HepG2 (cell line): ENCODE results near the gene ZNF544. TPM values are rescaled to one million over a fixed set of nuclear protein-coding genes. Genes with fewer than 3 reads are reported as not detected.
A peak's percentile ranks its signal among the peaks of the same experiment; 100 is the strongest.

Experiments used
- ARNT2 ChIP-seq: sonication (generic); formaldehyde crosslinking; IDR thresholded peaks from 2 replicates; pipeline ENCODE4 v1.8.0; 2022; ENCODE audit warnings: mild to moderate bottlenecking, low read depth, missing genetic modification reagents, moderate library complexity
- ATF7-NPFF ChIP-seq: sonication (generic); formaldehyde crosslinking; IDR thresholded peaks from 2 replicates; pipeline ENCODE4 v1.8.1; 2023; ENCODE audit warnings: mild to moderate bottlenecking, low read depth, missing genetic modification reagents, moderate library complexity
- CTCF ChIP-seq: sonication (generic); formaldehyde crosslinking; IDR thresholded peaks from 2 replicates; pipeline ENCODE4 v1.5.0; 2020; ENCODE audit warnings: mild to moderate bottlenecking, missing genetic modification reagents, moderate library complexity
- ETV5 ChIP-seq: IDR thresholded peaks from 2 replicates; pipeline ENCODE4 v1.6.1; 2018; ENCODE audit warnings: missing biosample characterization, missing genetic modification reagents, inconsistent platforms, borderline replicate concordance
- FLYWCH1 ChIP-seq: sonication (generic); formaldehyde crosslinking; IDR thresholded peaks from 2 replicates; pipeline ENCODE4 v1.8.1; 2023; ENCODE audit warnings: mild to moderate bottlenecking, missing genetic modification reagents
- FOXA1 ChIP-seq, 2 experiments: fragments of 450-650 bp in 1 of 2; sonication (generic) in 1 of 2; formaldehyde crosslinking in 1 of 2; IDR thresholded peaks; 2 replicates each; pipeline versions ENCODE4 v1.4.0 to v1.6.1; 2016 to 2020; ENCODE audit warnings: missing genetic modification reagents in 1 of 2
- HOMEZ ChIP-seq: IDR thresholded peaks from 2 replicates; pipeline ENCODE4 v1.6.1; 2016; ENCODE audit warnings: low read depth
- MXD3 ChIP-seq: IDR thresholded peaks from 2 replicates; pipeline ENCODE4 v1.6.1; 2016; ENCODE audit warnings: mild to moderate bottlenecking, missing biosample characterization, missing genetic modification reagents
- RAD21 ChIP-seq: fragments of 450-650 bp; formaldehyde crosslinking; IDR thresholded peaks from 2 replicates; pipeline ENCODE4 v1.5.0; 2020; ENCODE audit warnings: mild to moderate bottlenecking
- RXRB ChIP-seq: IDR thresholded peaks from 2 replicates; pipeline ENCODE4 v1.6.1; 2016; ENCODE audit warnings: borderline replicate concordance, missing genetic modification reagents, missing compliant biosample characterization
- SMC3 ChIP-seq: IDR thresholded peaks from 2 replicates; pipeline ENCODE4 v1.6.1; 2011; ENCODE audit warnings: low read length, improper control_type of control experiment
- ZMYM4 ChIP-seq: sonication (generic); formaldehyde crosslinking; IDR thresholded peaks from 2 replicates; pipeline ENCODE4 v1.8.1; 2023; ENCODE audit warnings: mild to moderate bottlenecking, missing genetic modification reagents
- ZNF282 ChIP-seq: fragments of 450-650 bp; IDR thresholded peaks from 2 replicates; pipeline ENCODE4 v1.6.1; 2018; ENCODE audit not compliant: partially characterized antibody
- ZNF296 ChIP-seq: sonication (generic); formaldehyde crosslinking; conservative IDR thresholded peaks from 2 replicates; pipeline ENCODE4 v1.5.0; 2020; ENCODE audit warnings: mild to moderate bottlenecking, missing genetic modification reagents
- ZNF414 ChIP-seq: sonication (generic); formaldehyde crosslinking; IDR thresholded peaks from 2 replicates; pipeline ENCODE4 v1.5.0; 2020; ENCODE audit warnings: missing genetic modification reagents
- ZNF44 ChIP-seq: sonication (generic); formaldehyde crosslinking; IDR thresholded peaks from 2 replicates; pipeline ENCODE4 v1.5.1; 2020; ENCODE audit warnings: mild to moderate bottlenecking, missing genetic modification reagents
- ZNF564 ChIP-seq: sonication (generic); formaldehyde crosslinking; IDR thresholded peaks from 2 replicates; pipeline ENCODE4 v1.8.1; 2023; ENCODE audit warnings: mild to moderate bottlenecking, missing genetic modification reagents
- ZNF691 ChIP-seq: sonication (generic); formaldehyde crosslinking; IDR thresholded peaks from 2 replicates; pipeline ENCODE4 v1.4.0; 2020; ENCODE audit warnings: missing genetic modification reagents, low read depth, mild to moderate bottlenecking, borderline replicate concordance
- ZNF800 ChIP-seq: sonication (generic); formaldehyde crosslinking; IDR thresholded peaks from 2 replicates; pipeline ENCODE4 v1.4.0; 2020; ENCODE audit warnings: missing genetic modification reagents
- ZNF816 ChIP-seq: sonication (generic); formaldehyde crosslinking; IDR thresholded peaks from 2 replicates; pipeline ENCODE4 v1.8.0; 2022; ENCODE audit warnings: missing genetic modification reagents, mild to moderate bottlenecking, borderline replicate concordance
- polyA plus RNA-seq, 8 experiments: library from polyadenylated mRNA; depleted of rRNA in 3 of 8; stranded (reverse) in 7 of 8; unstranded in 1 of 8; fragments of >200 nt; fragmentation: Illumina TruSeq in 4 of 8; extraction: Trizol in 4 of 8; gene quantifications; 2 replicates each; pipeline versions ENCODE4 v1.2.1 to v1.2.3, GENCODE V29; 2011 to 2016; ENCODE audit warnings: low read depth in 4 of 8, missing spikeins in 1 of 8, mixed read lengths in 1 of 8; ENCODE audit not compliant: insufficient read depth in 1 of 8
- total RNA-seq, 5 experiments: library from RNA; depleted of rRNA; stranded (reverse); fragments of >200 nt; fragmentation: Illumina TruSeq; extraction: Trizol; gene quantifications; 2 replicates each; pipeline ENCODE4 v1.2.3, GENCODE V29; 2016; ENCODE audit warnings: low read depth in 1 of 5
- TF ChIP-seq, protein P1 (sequence below): sonication (generic); formaldehyde crosslinking; IDR thresholded peaks from 2 replicates; pipeline ENCODE4 v1.5.1; 2020; ENCODE audit warnings: missing genetic modification reagents, mild to moderate bottlenecking, borderline replicate concordance

Gene ZNF544
- total and polyA plus RNA-seq, 2 of the 13 experiments (the other 11 are each of a cell fraction or from before 2014, with no cell fraction given): 13.1 to 17.0 TPM

DNA sequence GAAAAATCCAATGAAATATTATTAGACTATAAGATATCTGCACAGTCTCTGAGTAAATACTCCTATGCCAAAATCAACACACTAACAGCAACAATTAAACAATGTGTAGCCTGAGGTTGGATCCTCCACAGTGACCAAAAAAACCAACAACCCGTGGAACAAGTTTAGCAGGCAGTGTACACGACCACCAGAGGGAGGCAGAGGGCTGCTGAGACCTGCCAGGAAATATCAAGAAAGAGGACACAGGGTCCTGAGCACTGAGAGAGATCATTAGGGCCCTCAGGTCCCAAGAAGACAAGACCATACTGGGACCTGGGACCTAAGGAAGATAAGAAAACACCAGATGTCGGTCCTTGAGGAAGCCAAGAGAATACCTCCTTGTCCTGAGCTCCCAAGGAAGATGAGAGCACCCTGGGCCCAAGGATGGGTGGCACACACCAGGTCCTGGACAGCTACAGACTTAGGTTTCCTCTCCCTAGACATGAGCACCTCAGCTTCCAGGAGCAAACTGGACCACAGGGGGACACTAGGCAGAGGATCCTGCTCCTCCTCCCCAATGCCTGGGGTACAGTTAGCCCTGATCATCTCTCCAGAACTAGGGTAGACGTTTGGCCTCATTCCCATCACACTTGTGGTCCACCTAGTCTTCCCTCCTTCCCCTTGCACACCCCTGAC is 46.7 kb upstream of the ZNF544 start (continued):
- TF ChIP-seq CTCF (peak; percentile 87), ZNF414 (CRISPR knock-in tag) (no peak), ZNF800 (CRISPR knock-in tag) (no peak), SMC3 (peak; percentile 85), RAD21 (peak; percentile 65), ZNF691 (no peak), ARNT2 (CRISPR knock-in tag) (no peak; the same call in 1 of the 2 replicates), FLYWCH1 (CRISPR knock-in tag) (no peak), ZNF564 (CRISPR knock-in tag) (0 out of 2 replicates have a peak, but pooled peaks have one; percentile 13), RXRB (CRISPR knock-in tag) (no peak), ZMYM4 (peak; percentile 7; the same call in 1 of the 2 replicates), ZNF282 (no peak), ZNF296 (CRISPR knock-in tag) (0 out of 2 replicates have a peak, but pooled peaks have one; percentile 41), ZNF44 (CRISPR knock-in tag) (peak; percentile 75; the same call in 1 of the 2 replicates), ATF7-NPFF (0 out of 2 replicates have a peak, but pooled peaks have one; percentile 55), MXD3 (CRISPR knock-in tag) (0 out of 2 replicates have a peak, but pooled peaks have one; percentile 5), ZNF816 (CRISPR knock-in tag) (no peak), HOMEZ (CRISPR knock-in tag) (peak; percentile 52; the same call in 1 of the 2 replicates), FOXA1 (IDR thresholded peaks at IDR 0.05) (no peak), FOXA1 (CRISPR knock-in tag; IDR thresholded peaks at IDR 0.05) (peak; percentile 28; the same call in 1 of the 2 replicates), ETV5 (no peak)
- TF ChIP-seq, protein P1, sequence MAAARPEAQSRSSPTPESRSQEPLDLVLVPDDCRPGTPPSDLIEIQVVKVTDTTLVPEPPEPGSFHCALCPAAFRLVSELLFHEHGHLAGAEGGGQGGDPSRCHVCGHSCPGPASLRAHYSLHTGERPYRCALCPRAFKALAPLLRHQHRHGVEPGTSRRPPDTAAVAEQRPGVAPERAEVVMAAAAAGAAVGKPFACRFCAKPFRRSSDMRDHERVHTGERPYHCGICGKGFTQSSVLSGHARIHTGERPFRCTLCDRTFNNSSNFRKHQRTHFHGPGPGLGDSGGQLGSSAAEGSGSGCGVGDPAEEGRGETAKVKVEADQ (CRISPR knock-in tag): peak; percentile 74; the same call in 1 of the 2 replicates
